HEK293 (cell line): Measurements from ENCODE around the gene PTER.

ENCODE experiments used
- AEBP2 ChIP-seq: fragments of 450-650 bp; formaldehyde crosslinking; IDR thresholded peaks from 2 replicates; pipeline ENCODE4 v1.5.1; 2016; ENCODE audit warnings: missing biosample characterization, missing genetic modification characterization, borderline replicate concordance
- GLI2 ChIP-seq: fragments of 450-650 bp; formaldehyde crosslinking; IDR thresholded peaks from 2 replicates; pipeline ENCODE4; 2017; ENCODE audit warnings: missing biosample characterization, missing genetic modification characterization, low read depth, borderline replicate concordance
- GLIS2 ChIP-seq: fragments of 450-650 bp; formaldehyde crosslinking; IDR thresholded peaks from 2 replicates; pipeline ENCODE4 v1.5.1; 2016; ENCODE audit warnings: missing biosample characterization, missing genetic modification characterization
- KLF7 ChIP-seq: fragments of 450-650 bp; formaldehyde crosslinking; IDR thresholded peaks from 2 replicates; pipeline ENCODE4 v1.5.1; 2016; ENCODE audit warnings: missing biosample characterization, missing genetic modification characterization, borderline replicate concordance
- KLF8 ChIP-seq: fragments of 450-650 bp; formaldehyde crosslinking; IDR thresholded peaks from 2 replicates; pipeline ENCODE4 v1.5.1; 2016; ENCODE audit warnings: missing biosample characterization, missing genetic modification characterization
- MEIS1 ChIP-seq: sonication (generic); formaldehyde crosslinking; IDR thresholded peaks from 2 replicates; pipeline ENCODE4 v1.8.1; 2022; ENCODE audit warnings: missing genetic modification reagents, mild to moderate bottlenecking, borderline replicate concordance
- PRDM1 ChIP-seq: fragments of 450-650 bp; formaldehyde crosslinking; IDR thresholded peaks from 2 replicates; pipeline ENCODE4; 2016; ENCODE audit warnings: missing biosample characterization, missing genetic modification characterization
- RBAK ChIP-seq: fragments of 450-650 bp; formaldehyde crosslinking; IDR thresholded peaks from 2 replicates; pipeline ENCODE4 v1.5.1; 2016; ENCODE audit warnings: missing biosample characterization, missing genetic modification characterization
- SETDB1 ChIP-seq: IDR thresholded peaks from one replicate; pipeline ENCODE4 v1.6.1; 2017; ENCODE audit warnings: mild to moderate bottlenecking, low read length, moderate library complexity, mixed read lengths; ENCODE audit not compliant: insufficient read length
- SP2 ChIP-seq: fragments of 450-650 bp; formaldehyde crosslinking; IDR thresholded peaks from 2 replicates; pipeline ENCODE4 v1.5.1; 2016; ENCODE audit warnings: missing biosample characterization, missing genetic modification characterization
- SP3 ChIP-seq: fragments of 450-650 bp; formaldehyde crosslinking; IDR thresholded peaks from 2 replicates; pipeline ENCODE4 v1.5.1; 2016; ENCODE audit warnings: missing biosample characterization, missing genetic modification characterization
- YY2 ChIP-seq: fragments of 450-650 bp; formaldehyde crosslinking; IDR thresholded peaks from 2 replicates; pipeline ENCODE4 v1.5.1; 2016; ENCODE audit warnings: missing biosample characterization, missing genetic modification characterization
- ZBTB17 ChIP-seq: fragments of 450-650 bp; formaldehyde crosslinking; IDR thresholded peaks from 2 replicates; pipeline ENCODE4 v1.5.1; 2016; ENCODE audit warnings: missing biosample characterization, missing genetic modification characterization
- ZBTB8A ChIP-seq: fragments of 450-650 bp; formaldehyde crosslinking; IDR thresholded peaks from 2 replicates; pipeline ENCODE4 v1.5.1; 2016; ENCODE audit warnings: missing biosample characterization, missing genetic modification characterization
- ZFHX2 ChIP-seq: fragments of 450-650 bp; formaldehyde crosslinking; conservative IDR thresholded peaks from 2 replicates; pipeline ENCODE4 v1.5.1; 2016; ENCODE audit warnings: missing biosample characterization, missing genetic modification characterization
- ZFP69B ChIP-seq: fragments of 450-650 bp; formaldehyde crosslinking; IDR thresholded peaks from 2 replicates; pipeline ENCODE4 v1.5.1; 2016; ENCODE audit warnings: missing biosample characterization, missing genetic modification characterization
- ZNF140 ChIP-seq: fragments of 450-650 bp; formaldehyde crosslinking; IDR thresholded peaks from 2 replicates; pipeline ENCODE4 v1.5.1; 2016; ENCODE audit warnings: missing biosample characterization, missing genetic modification characterization
- ZNF146 ChIP-seq: fragments of 450-650 bp; formaldehyde crosslinking; IDR thresholded peaks from 2 replicates; pipeline ENCODE4 v1.5.1; 2016; ENCODE audit warnings: missing biosample characterization, missing genetic modification characterization
- ZNF148 ChIP-seq: fragments of 450-650 bp; formaldehyde crosslinking; IDR thresholded peaks from 2 replicates; pipeline ENCODE4 v1.5.0; 2017; ENCODE audit warnings: missing biosample characterization, missing genetic modification characterization, borderline replicate concordance
- ZNF175 ChIP-seq: fragments of 450-650 bp; formaldehyde crosslinking; IDR thresholded peaks from 2 replicates; pipeline ENCODE4 v1.5.1; 2016; ENCODE audit warnings: missing biosample characterization, missing genetic modification characterization
- ZNF18 ChIP-seq: fragments of 450-650 bp; formaldehyde crosslinking; IDR thresholded peaks from 2 replicates; pipeline ENCODE4 v1.5.1; 2016; ENCODE audit warnings: missing biosample characterization, missing genetic modification characterization
- ZNF19 ChIP-seq: fragments of 450-650 bp; formaldehyde crosslinking; IDR thresholded peaks from 2 replicates; pipeline ENCODE4; 2016; ENCODE audit warnings: missing biosample characterization, missing genetic modification characterization, low read depth
- ZNF2 ChIP-seq: fragments of 450-650 bp; formaldehyde crosslinking; IDR thresholded peaks from 2 replicates; pipeline ENCODE4 v1.5.1; 2016; ENCODE audit warnings: missing biosample characterization, missing genetic modification characterization
- ZNF214 ChIP-seq: fragments of 450-650 bp; formaldehyde crosslinking; IDR thresholded peaks from 2 replicates; pipeline ENCODE4 v1.5.1; 2017; ENCODE audit warnings: missing biosample characterization, mild to moderate bottlenecking, missing genetic modification characterization, borderline replicate concordance
- ZNF248 ChIP-seq: fragments of 450-650 bp; formaldehyde crosslinking; IDR thresholded peaks from 2 replicates; pipeline ENCODE4 v1.5.1; 2017; ENCODE audit warnings: missing biosample characterization, missing genetic modification characterization
- ZNF335 ChIP-seq: fragments of 450-650 bp; formaldehyde crosslinking; conservative IDR thresholded peaks from 2 replicates; pipeline ENCODE4 v1.5.1; 2016; ENCODE audit warnings: missing biosample characterization, missing genetic modification characterization
- ZNF548 ChIP-seq: fragments of 450-650 bp; formaldehyde crosslinking; IDR thresholded peaks from 2 replicates; pipeline ENCODE4 v1.5.1; 2016; ENCODE audit warnings: missing biosample characterization, missing genetic modification characterization
- ZNF701 ChIP-seq: fragments of 450-650 bp; formaldehyde crosslinking; IDR thresholded peaks from 2 replicates; pipeline ENCODE4 v1.5.1; 2016; ENCODE audit warnings: missing biosample characterization, missing genetic modification characterization
- ZNF747 ChIP-seq: fragments of 450-650 bp; formaldehyde crosslinking; IDR thresholded peaks from 2 replicates; pipeline ENCODE4 v1.5.1; 2016; ENCODE audit warnings: missing biosample characterization, missing genetic modification characterization
- ZNF777 ChIP-seq: fragments of 450-650 bp; formaldehyde crosslinking; IDR thresholded peaks from 2 replicates; pipeline ENCODE4 v1.5.1; 2017; ENCODE audit warnings: missing biosample characterization, missing genetic modification characterization, borderline replicate concordance
- ZNF837 ChIP-seq: fragments of 450-650 bp; formaldehyde crosslinking; IDR thresholded peaks from 2 replicates; pipeline ENCODE4 v1.5.1; 2016; ENCODE audit warnings: missing biosample characterization, missing genetic modification characterization
- ZSCAN23 ChIP-seq: fragments of 450-650 bp; formaldehyde crosslinking; IDR thresholded peaks from 2 replicates; pipeline ENCODE4 v1.5.1; 2016; ENCODE audit warnings: missing biosample characterization, missing genetic modification characterization
- ZSCAN5A ChIP-seq: fragments of 450-650 bp; formaldehyde crosslinking; IDR thresholded peaks from 2 replicates; pipeline ENCODE4 v1.5.1; 2016; ENCODE audit warnings: missing biosample characterization, missing genetic modification characterization
- TF ChIP-seq, protein P1 (sequence below): fragments of 450-650 bp; formaldehyde crosslinking; IDR thresholded peaks from 2 replicates; pipeline ENCODE4 v1.5.1; 2016; ENCODE audit warnings: missing biosample characterization, missing genetic modification characterization

PTER gene

GRCh38 chr10:16521311-16522016 is 84.7 kb downstream of the PTER start, which contains the start of gene C1QL3 (continued):
- TF ChIP-seq ZNF18 (tag by site-specific recombination) = peak; percentile 66; the same call in 1 of the 2 replicates
- no peak for TF ChIP-seq ZNF548 (tag by site-specific recombination)
- TF ChIP-seq ZNF2 = no peak
- no peak for TF ChIP-seq ZNF777 (tag by site-specific recombination)
- no peak for TF ChIP-seq SETDB1
- TF ChIP-seq AEBP2 (tag by site-specific recombination) = no peak
- no peak for TF ChIP-seq ZNF214 (tag by site-specific recombination)
- no peak for TF ChIP-seq ZNF837 (tag by site-specific recombination)
- TF ChIP-seq ZFHX2 (tag by site-specific recombination) = no peak; the same call in 1 of the 2 replicates
- TF ChIP-seq ZFP69B (tag by site-specific recombination) = 0 out of 2 replicates have a peak, but pooled peaks have one; percentile 32
- TF ChIP-seq PRDM1 = 0 out of 2 replicates have a peak, but pooled peaks have one; percentile 10
- no peak for TF ChIP-seq ZNF747
- TF ChIP-seq ZNF140 (tag by site-specific recombination) = no peak
- TF ChIP-seq RBAK (tag by site-specific recombination) = no peak
- no peak for TF ChIP-seq ZNF19 (tag by site-specific recombination)
- TF ChIP-seq ZNF148 (tag by site-specific recombination) = no peak
- 0 out of 2 replicates have a peak, but pooled peaks have one; percentile 20 for TF ChIP-seq KLF8 (tag by site-specific recombination)
- TF ChIP-seq, protein P1, sequence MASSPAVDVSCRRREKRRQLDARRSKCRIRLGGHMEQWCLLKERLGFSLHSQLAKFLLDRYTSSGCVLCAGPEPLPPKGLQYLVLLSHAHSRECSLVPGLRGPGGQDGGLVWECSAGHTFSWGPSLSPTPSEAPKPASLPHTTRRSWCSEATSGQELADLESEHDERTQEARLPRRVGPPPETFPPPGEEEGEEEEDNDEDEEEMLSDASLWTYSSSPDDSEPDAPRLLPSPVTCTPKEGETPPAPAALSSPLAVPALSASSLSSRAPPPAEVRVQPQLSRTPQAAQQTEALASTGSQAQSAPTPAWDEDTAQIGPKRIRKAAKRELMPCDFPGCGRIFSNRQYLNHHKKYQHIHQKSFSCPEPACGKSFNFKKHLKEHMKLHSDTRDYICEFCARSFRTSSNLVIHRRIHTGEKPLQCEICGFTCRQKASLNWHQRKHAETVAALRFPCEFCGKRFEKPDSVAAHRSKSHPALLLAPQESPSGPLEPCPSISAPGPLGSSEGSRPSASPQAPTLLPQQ (tag by site-specific recombination) = 0 out of 2 replicates have a peak, but pooled peaks have one; percentile 30
- no peak for TF ChIP-seq ZNF175 (tag by site-specific recombination)
- TF ChIP-seq KLF7 (tag by site-specific recombination) = no peak
- TF ChIP-seq GLIS2 (tag by site-specific recombination) = no peak
- TF ChIP-seq GLI2 = no peak
- TF ChIP-seq SP2 (tag by site-specific recombination) = no peak
- no peak for TF ChIP-seq MEIS1 (CRISPR knock-in tag)
- TF ChIP-seq YY2 = no peak
- peak; percentile 92 for TF ChIP-seq ZBTB17
- TF ChIP-seq ZNF701 (tag by site-specific recombination) = no peak
- no peak for TF ChIP-seq SP3 (tag by site-specific recombination)
- TF ChIP-seq ZNF146 (tag by site-specific recombination) = no peak
- TF ChIP-seq ZSCAN23 (tag by site-specific recombination) = no peak
- TF ChIP-seq ZSCAN5A (tag by site-specific recombination) = no peak
- TF ChIP-seq ZBTB8A (tag by site-specific recombination) = peak; percentile 94
- TF ChIP-seq ZNF248 (tag by site-specific recombination) = no peak
- peak; percentile 93 for TF ChIP-seq ZNF335 (tag by site-specific recombination)
